ENCODE results near the gene PNKP.

PNKP gene

GRCh38 chr19:49875177-49875576 lies 7.8 kb upstream of the PNKP start:
- H3K27me3 Mint-ChIP-seq (ENCODE audit: low read depth) = no peaks in the 10 kb centered on the region
- no peak overlapping the region for H3K27ac Mint-ChIP-seq
- TF ChIP-seq CTCF (IDR thresholded peaks at IDR 0.05; ENCODE audit: unreplicated experiment in 3 of 3) = no peak
- no peak overlapping the region for H3K4me3 Mint-ChIP-seq
- peaks cover 21% of the 10 kb centered on the region for H3K36me3 Mint-ChIP-seq (ENCODE audit: low read depth)
- peaks cover 14% of the 10 kb centered on the region for H3K4me1 Mint-ChIP-seq
- H3K9me3 Mint-ChIP-seq = no peaks in the 10 kb centered on the region

GRCh38 chr19:49874503-49875157 lies 7.3 kb upstream of the PNKP start:
- no peaks in the 10 kb centered on the region for H3K27me3 Mint-ChIP-seq (ENCODE audit: low read depth)
- H3K9me3 Mint-ChIP-seq = no peaks in the 10 kb centered on the region
- H3K27ac Mint-ChIP-seq = peak overlapping the region in 1 of 3 experiments; percentile 41
- TF ChIP-seq CTCF (IDR thresholded peaks at IDR 0.05; ENCODE audit: unreplicated experiment in 3 of 3) = no peak
- no peak overlapping the region for H3K4me3 Mint-ChIP-seq
- peaks cover 19% of the 10 kb centered on the region for H3K36me3 Mint-ChIP-seq (ENCODE audit: low read depth)
- peaks cover 14% of the 10 kb centered on the region for H3K4me1 Mint-ChIP-seq

GRCh38 chr19:49873834-49874233 lies 6.5 kb upstream of the PNKP start:
- Mint-ChIP-seq H3K4me1 (peaks cover 14% of the 10 kb centered on the region), H3K27me3 (ENCODE audit: low read depth) (no peaks in the 10 kb centered on the region), H3K4me3 (peak overlapping the region in 2 of 3 experiments; percentile 31 to 33), H3K36me3 (ENCODE audit: low read depth) (peaks cover 13% of the 10 kb centered on the region), H3K9me3 (no peaks in the 10 kb centered on the region), H3K27ac (peak overlapping the region in 1 of 3 experiments; percentile 41)
- TF ChIP-seq CTCF (IDR thresholded peaks at IDR 0.05; ENCODE audit: unreplicated experiment in 3 of 3) = no peak

GRCh38 chr19:49873129-49873521 lies 5.7 kb upstream of the PNKP start:
- Mint-ChIP-seq H3K27me3 (ENCODE audit: low read depth) (no peaks in the 10 kb centered on the region), H3K4me3 (peak overlapping the region in 1 of 3 experiments; percentile 33), H3K9me3 (no peaks in the 10 kb centered on the region), H3K27ac (no peak overlapping the region), H3K4me1 (peaks cover 13% of the 10 kb centered on the region), H3K36me3 (ENCODE audit: low read depth) (peaks cover 8% of the 10 kb centered on the region)
- no peak for TF ChIP-seq CTCF (IDR thresholded peaks at IDR 0.05; ENCODE audit: unreplicated experiment in 3 of 3)

- TF ChIP-seq CTCF (IDR thresholded peaks at IDR 0.05; ENCODE audit: unreplicated experiment in 3 of 3) = no peak
- H3K4me3 Mint-ChIP-seq = peak overlapping the region; percentile 42 to 85 (median 78)
These were observed 5.1 kb upstream of the PNKP start for GRCh38 chr19:49872245-49873128.

More at GRCh38 chr19:49872245-49873128, 5.1 kb upstream of the PNKP start:
- H3K27ac Mint-ChIP-seq = peak overlapping the region; percentile 65 to 81 (median 80)
- H3K4me1 Mint-ChIP-seq = peaks cover 13% of the 10 kb centered on the region
- H3K27me3 Mint-ChIP-seq (ENCODE audit: low read depth) = no peaks in the 10 kb centered on the region
- no peaks in the 10 kb centered on the region for H3K9me3 Mint-ChIP-seq
- peaks cover 6% of the 10 kb centered on the region for H3K36me3 Mint-ChIP-seq (ENCODE audit: low read depth)
